HT1080 (cell line): ENCODE measurements around the gene CAMK2D. TPM values are rescaled to one million over a fixed set of nuclear protein-coding genes. Genes with fewer than 3 reads are reported as not detected.
A peak's percentile ranks its signal among the peaks of the same experiment; 100 is the strongest.

ENCODE experiments used
- DNase-seq: peaks from one replicate; pipeline ENCODE4 v3.0.0-alpha.2; 2015; ENCODE audit warnings: low read depth
- total RNA-seq: library from RNA; depleted of rRNA; stranded (reverse); fragments of >200 nt; shearing (Covaris generic); gene quantifications from 2 replicates; pipeline ENCODE4 v1.2.3, GENCODE V29; 2014

The CAMK2D gene
- total RNA-seq, 1 experiment from 2014 or later, result 10.6 TPM

GRCh38 chr4:113574636-113575103, 186.9 kb downstream of the CAMK2D start:
- no peak for DNase-seq

GRCh38 chr4:113572620-113573019, 188.9 kb downstream of the CAMK2D start:
- DNase-seq, result no peak

- DNase-seq, result no peak
Observed at GRCh38 chr4:113566015-113566795, 195.3 kb downstream of the CAMK2D start.

GRCh38 chr4:113565702-113566012, 195.9 kb downstream of the CAMK2D start:
- no peak for DNase-seq

- no peak for DNase-seq
Observed at GRCh38 chr4:113564493-113564892, 197.0 kb downstream of the CAMK2D start.

- no peak for DNase-seq
Observed at GRCh38 chr4:113563691-113564378, 197.7 kb downstream of the CAMK2D start.

GRCh38 chr4:113561758-113562157, 199.8 kb downstream of the CAMK2D start:
- no peak for DNase-seq

GRCh38 chr4:113561092-113561491, 200.4 kb downstream of the CAMK2D start:
- no peak for DNase-seq

GRCh38 chr4:113560579-113560978, 201.0 kb downstream of the CAMK2D start:
- DNase-seq, result no peak

GRCh38 chr4:113559947-113560346, 201.6 kb downstream of the CAMK2D start:
- DNase-seq, result no peak

GRCh38 chr4:113556382-113557134, 205.0 kb downstream of the CAMK2D start:
- DNase-seq, result no peak

- DNase-seq, result no peak
Observed at GRCh38 chr4:113555868-113556267, 205.7 kb downstream of the CAMK2D start.

- no peak for DNase-seq
Observed at GRCh38 chr4:113553082-113553481, 208.5 kb downstream of the CAMK2D start.

- DNase-seq, result no peak
Observed at GRCh38 chr4:113550510-113550909, 211.0 kb downstream of the CAMK2D start.

- no peak for DNase-seq
Observed at GRCh38 chr4:113548303-113548702, 213.2 kb downstream of the CAMK2D start.

- DNase-seq, result peak; percentile 97
Observed at GRCh38 chr4:113547487-113548042, 214.0 kb downstream of the CAMK2D start.

GRCh38 chr4:113541933-113542332, 219.6 kb downstream of the CAMK2D start:
- no peak for DNase-seq

- DNase-seq, result no peak
Observed at GRCh38 chr4:113540859-113541258, 220.7 kb downstream of the CAMK2D start.

GRCh38 chr4:113539408-113539807, 222.1 kb downstream of the CAMK2D start:
- DNase-seq, result peak; percentile 65

- DNase-seq, result no peak
Observed at GRCh38 chr4:113537628-113538027, 223.9 kb downstream of the CAMK2D start.

- no peak for DNase-seq
Observed at GRCh38 chr4:113537203-113537602, 224.3 kb downstream of the CAMK2D start.

- DNase-seq, result no peak
Observed at GRCh38 chr4:113534711-113535110, 226.8 kb downstream of the CAMK2D start.
